HepG2 (cell line): ENCODE data around the gene CAMKMT. TPM values are rescaled to one million over a fixed set of nuclear protein-coding genes. Genes with fewer than 3 reads are reported as not detected.
"Not testable (repeated sequence)": the region's sequence is repeated elsewhere in the genome, so short reads cannot be mapped to it uniquely, and the experiment has no call there.

ENCODE experiments used
- ATAC-seq: fragments of 200-7000 bp; cut with Tn5 transposase; 3 replicates; pipeline ENCODE4 v1.9.1; 2020; ENCODE audit warnings: mild to moderate bottlenecking, moderate library complexity
- BruUV-seq: library from RNA; stranded (reverse); fragments of 400-500 nt; replicated peaks from 2 replicates; lab custom pipeline; 2021; lab: Mats Ljungman, UMichigan
- CTCF ChIA-PET: fragments of 300-600 bp; formaldehyde crosslinking; extraction: SDS; loops from one replicate; lab custom pipeline; 2021; ENCODE audit warnings: low total read pairs, inconsistent platforms, low intra/inter-chr PET ratio; lab: Yijun Ruan, JAX
- POLR2A ChIA-PET: fragments of 350-600 bp; sonication (Branson Sonifier 250); formaldehyde crosslinking; loops from one replicate; lab custom pipeline; 2020; ENCODE audit warnings: antibody characterized with exemption, inconsistent platforms; lab: Yijun Ruan, JAX
- DNase-seq: peaks from one replicate; pipeline ENCODE4 v3.0.0-alpha.2; 2015; ENCODE audit warnings: low spot score
- FAIRE-seq: peaks from 3 replicates; lab custom pipeline; 2011; peaks lifted over from hg19 to GRCh38; lab: Jason Lieb, UNC
- H2AFZ ChIP-seq: one replicate; pipeline ENCODE4 v1.6.1; 2011; ENCODE audit warnings: low read length, inconsistent platforms
- H3K27ac ChIP-seq: fragments of 300-600 bp; 3 replicates; pipeline ENCODE4 v1.8.0; 2011; ENCODE audit warnings: mixed run types, mild to moderate bottlenecking, mixed read lengths, low read length, inconsistent platforms; ENCODE audit not compliant: insufficient read depth; ENCODE audit errors: extremely low read length
- H3K27me3 ChIP-seq, 2 experiments: fragments of 200-600 bp in 1 of 2; 2 replicates in 1 of 2; 3 replicates in 1 of 2; pipeline versions ENCODE4 v1.6.0 to v1.8.0; 2011; ENCODE audit warnings: low read length in 2 of 2, mild to moderate bottlenecking in 2 of 2, moderate library complexity in 2 of 2, inconsistent platforms in 1 of 2; ENCODE audit not compliant: insufficient read depth in 2 of 2, control insufficient read depth in 1 of 2
- H3K36me3 ChIP-seq, 2 experiments: fragments of 200-600 bp in 1 of 2; replicated peaks in 1 of 2; 2 replicates in 1 of 2; 3 replicates in 1 of 2; pipeline versions ENCODE4 v1.5.1 to v1.8.0; 2011; ENCODE audit warnings: low read length in 2 of 2, inconsistent platforms in 1 of 2; ENCODE audit not compliant: insufficient read depth in 2 of 2, control insufficient read depth in 1 of 2
- H3K4me1 ChIP-seq: 2 replicates; pipeline ENCODE4 v1.5.1; 2012; ENCODE audit warnings: low read length, inconsistent platforms; ENCODE audit not compliant: insufficient read depth
- H3K4me2 ChIP-seq: 2 replicates; pipeline ENCODE4 v1.6.0; 2011; ENCODE audit warnings: low read depth, low read length, inconsistent platforms
- H3K4me3 ChIP-seq, 3 experiments: fragments of 200-600 bp in 1 of 3; sonication (generic), shearing (Covaris generic) in 1 of 3; replicated peaks in 1 of 3; 2 replicates each; pipeline ENCODE4 v1.5.1; 2011 to 2016; ENCODE audit warnings: low read length in 3 of 3, inconsistent platforms in 2 of 3, low read depth in 2 of 3, mild to moderate bottlenecking in 2 of 3, control low read depth in 1 of 3, mixed read lengths in 1 of 3; ENCODE audit not compliant: insufficient read depth in 1 of 3
- H3K79me2 ChIP-seq: one replicate; pipeline ENCODE4 v1.6.1; 2011; ENCODE audit warnings: low read length, inconsistent platforms; ENCODE audit not compliant: insufficient read depth
- H3K9ac ChIP-seq: 2 replicates; pipeline ENCODE4 v1.6.0; 2011; ENCODE audit warnings: mild to moderate bottlenecking, low read depth, low read length, inconsistent platforms; ENCODE audit not compliant: insufficient read depth
- H3K9me3 ChIP-seq: 2 replicates; pipeline ENCODE4 v1.5.1; 2012; ENCODE audit warnings: mild to moderate bottlenecking, low read length
- H4K20me1 ChIP-seq: 2 replicates; pipeline ENCODE4 v1.6.0; 2011; ENCODE audit warnings: inconsistent platforms, mild to moderate bottlenecking, low read length, moderate library complexity; ENCODE audit not compliant: insufficient read depth
- NFYC ChIP-seq: IDR thresholded peaks from 2 replicates; pipeline ENCODE4 v1.6.1; 2016; ENCODE audit warnings: missing genetic modification reagents, missing compliant biosample characterization
- SSRP1 ChIP-seq: IDR thresholded peaks from 2 replicates; pipeline ENCODE4 v1.6.1; 2016; ENCODE audit warnings: control low read depth
- TOPORS ChIP-seq: sonication (generic); formaldehyde crosslinking; IDR thresholded peaks from 2 replicates; pipeline ENCODE4 v1.8.0; 2023; ENCODE audit warnings: mild to moderate bottlenecking, missing genetic modification reagents
- ZFX ChIP-seq: sonication (generic); formaldehyde crosslinking; IDR thresholded peaks from 2 replicates; pipeline ENCODE4 v1.4.0; 2020; ENCODE audit warnings: mild to moderate bottlenecking, low read depth, missing genetic modification reagents, moderate library complexity
- ZNF326 ChIP-seq: sonication (generic); formaldehyde crosslinking; IDR thresholded peaks from 2 replicates; pipeline ENCODE4 v1.4.0; 2020; ENCODE audit warnings: missing genetic modification reagents, borderline replicate concordance
- ZNF704 ChIP-seq: sonication (generic); formaldehyde crosslinking; IDR thresholded peaks from 2 replicates; pipeline ENCODE4 v1.8.1; 2023; ENCODE audit warnings: mild to moderate bottlenecking, inconsistent platforms, moderate library complexity, missing genetic modification reagents, borderline replicate concordance
- ZNF83 ChIP-seq: sonication (generic); formaldehyde crosslinking; IDR thresholded peaks from 2 replicates; pipeline ENCODE4 v1.4.0; 2020; ENCODE audit warnings: missing genetic modification reagents, mild to moderate bottlenecking, borderline replicate concordance
- WGBS: methylation state at CpG from one replicate; pipeline ENCODE4 v1.1.6; 2017; ENCODE audit warnings: low lambda C conversion rate; 5-methylcytosine and 5-hydroxymethylcytosine counted together
- in situ Hi-C: cut with HindIII; loops from 2 replicates; pipeline ENCODE4 v1.10.0; 2017; ENCODE audit warnings: low pct_unique_long_range_greater_than_20kb; ENCODE audit not compliant: extremely low pct_ligation_motif_present
- intact Hi-C: fragments of 100-400 bp; cut with micrococcal nuclease; formaldehyde crosslinking; loops from one replicate; pipeline ENCODE4 v1.10.0; 2022; ENCODE audit not compliant: unreplicated experiment
- polyA plus RNA-seq, 8 experiments: library from polyadenylated mRNA; depleted of rRNA in 3 of 8; stranded (reverse) in 7 of 8; unstranded in 1 of 8; fragments of >200 nt; fragmentation: Illumina TruSeq in 4 of 8; extraction: Trizol in 4 of 8; gene quantifications; 2 replicates each; pipeline versions ENCODE4 v1.2.1 to v1.2.3, GENCODE V29; 2011 to 2016; ENCODE audit warnings: low read depth in 4 of 8, missing spikeins in 1 of 8, mixed read lengths in 1 of 8; ENCODE audit not compliant: insufficient read depth in 1 of 8
- total RNA-seq, 5 experiments: library from RNA; depleted of rRNA; stranded (reverse); fragments of >200 nt; fragmentation: Illumina TruSeq; extraction: Trizol; gene quantifications; 2 replicates each; pipeline ENCODE4 v1.2.3, GENCODE V29; 2016; ENCODE audit warnings: low read depth in 1 of 5

CAMKMT gene
- total and polyA plus RNA-seq, 2 of the 13 experiments (the other 11 are each of a cell fraction or from before 2014, with no cell fraction given), result 6.9 to 20.8 TPM

- no peak for TF ChIP-seq NFYC (CRISPR knock-in tag)
- TF ChIP-seq ZFX, result no peak
- no peak for TF ChIP-seq ZNF704 (CRISPR knock-in tag)
- no peak for TF ChIP-seq ZNF83
- TF ChIP-seq TOPORS, result no peak
- TF ChIP-seq ZNF326 (CRISPR knock-in tag), result no peak
- no peak for TF ChIP-seq SSRP1 (CRISPR knock-in tag)
- TF ChIP-seq, all 625 proteins: peak for 0
These were observed 15.7 kb downstream of the CAMKMT start (continued) for GRCh38 chr2:44377486-44377885.

- H3K27me3 ChIP-seq, H3K4me1 ChIP-seq, H3K79me2 ChIP-seq, H3K4me3 ChIP-seq, intact Hi-C loops, in situ Hi-C loops, H2AFZ ChIP-seq, ATAC-seq, H3K4me2 ChIP-seq, FAIRE-seq, H3K36me3 ChIP-seq, BruUV-seq, CTCF ChIA-PET, H3K27ac ChIP-seq, H3K9me3 ChIP-seq, H3K9ac ChIP-seq, H4K20me1 ChIP-seq, POLR2A ChIA-PET, DNase-seq: not testable (repeated sequence)
- WGBS, result 70% methylated on average over 2 of the region's 2 CpGs
These were observed 23.5 kb downstream of the CAMKMT start for GRCh38 chr2:44385226-44385625.
